RWPE2 (cell line): ENCODE data around the gene NUDCD3.
A peak's percentile ranks its signal among the peaks of the same experiment; 100 is the strongest.

Experiments
- ATAC-seq: fragments of 200-7000 bp; cut with Tn5 transposase; 3 replicates; pipeline ENCODE4 v1.9.1; 2021; ENCODE audit warnings: low read depth
- DNase-seq: peaks from one replicate; pipeline ENCODE4 v3.0.0-alpha.2; 2020; ENCODE audit warnings: low spot score
- H3K27ac ChIP-seq: fragments of 450-650 bp; 2 replicates; pipeline ENCODE4 v1.5.1; 2017; ENCODE audit warnings: mild to moderate bottlenecking; ENCODE audit not compliant: poor library complexity, severe bottlenecking
- H3K27me3 ChIP-seq: fragments of 250-450 bp; sonication (Bioruptor Pico); 2 replicates; pipeline ENCODE4 v1.5.1; 2021; ENCODE audit warnings: mild to moderate bottlenecking, moderate library complexity; ENCODE audit not compliant: insufficient read depth, poor library complexity, severe bottlenecking
- H3K36me3 ChIP-seq: fragments of 250-450 bp; sonication (Bioruptor Pico); 2 replicates; pipeline ENCODE4 v1.5.1; 2020; ENCODE audit warnings: low read depth, mild to moderate bottlenecking, moderate library complexity
- H3K4me1 ChIP-seq: fragments of 250-450 bp; sonication (Bioruptor Pico); 2 replicates; pipeline ENCODE4 v1.5.1; 2021; ENCODE audit warnings: mild to moderate bottlenecking, moderate library complexity; ENCODE audit not compliant: insufficient read depth, poor library complexity, severe bottlenecking
- H3K4me3 ChIP-seq: fragments of 250-450 bp; sonication (Bioruptor Pico); 2 replicates; pipeline ENCODE4 v1.5.1; 2021; ENCODE audit warnings: mild to moderate bottlenecking, moderate library complexity; ENCODE audit not compliant: severe bottlenecking
- H3K9me3 ChIP-seq: fragments of 250-450 bp; sonication (Bioruptor Pico); 2 replicates; pipeline ENCODE4 v1.5.1; 2021; ENCODE audit warnings: mild to moderate bottlenecking, moderate library complexity; ENCODE audit not compliant: severe bottlenecking
- TF ChIP-seq, protein P1 (sequence below): fragments of 450-650 bp; IDR thresholded peaks from one replicate; pipeline ENCODE4 v1.5.1; 2017; ENCODE audit warnings: mild to moderate bottlenecking, moderate library complexity; ENCODE audit not compliant: poor library complexity, severe bottlenecking

Gene NUDCD3

DNA sequence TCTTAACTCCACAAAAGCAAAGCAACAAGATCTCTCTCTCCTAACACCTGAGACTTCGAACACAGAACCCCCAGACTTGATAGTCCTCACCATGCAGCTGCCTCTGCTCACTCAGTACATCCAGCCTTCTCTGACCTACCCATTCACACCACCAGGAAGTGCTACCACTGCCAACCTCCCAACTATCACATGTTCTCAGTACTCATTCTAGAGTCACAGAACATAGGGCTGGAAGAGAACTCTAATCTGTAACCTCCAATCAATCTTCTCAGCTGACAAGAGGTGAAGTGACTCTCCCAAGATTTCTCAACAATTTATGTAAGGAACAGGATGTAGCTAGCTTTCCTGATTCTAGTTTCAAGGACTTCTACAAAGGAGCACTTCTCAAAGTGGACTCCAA, 3.8 kb downstream of the NUDCD3 start:
- TF ChIP-seq, protein P1, sequence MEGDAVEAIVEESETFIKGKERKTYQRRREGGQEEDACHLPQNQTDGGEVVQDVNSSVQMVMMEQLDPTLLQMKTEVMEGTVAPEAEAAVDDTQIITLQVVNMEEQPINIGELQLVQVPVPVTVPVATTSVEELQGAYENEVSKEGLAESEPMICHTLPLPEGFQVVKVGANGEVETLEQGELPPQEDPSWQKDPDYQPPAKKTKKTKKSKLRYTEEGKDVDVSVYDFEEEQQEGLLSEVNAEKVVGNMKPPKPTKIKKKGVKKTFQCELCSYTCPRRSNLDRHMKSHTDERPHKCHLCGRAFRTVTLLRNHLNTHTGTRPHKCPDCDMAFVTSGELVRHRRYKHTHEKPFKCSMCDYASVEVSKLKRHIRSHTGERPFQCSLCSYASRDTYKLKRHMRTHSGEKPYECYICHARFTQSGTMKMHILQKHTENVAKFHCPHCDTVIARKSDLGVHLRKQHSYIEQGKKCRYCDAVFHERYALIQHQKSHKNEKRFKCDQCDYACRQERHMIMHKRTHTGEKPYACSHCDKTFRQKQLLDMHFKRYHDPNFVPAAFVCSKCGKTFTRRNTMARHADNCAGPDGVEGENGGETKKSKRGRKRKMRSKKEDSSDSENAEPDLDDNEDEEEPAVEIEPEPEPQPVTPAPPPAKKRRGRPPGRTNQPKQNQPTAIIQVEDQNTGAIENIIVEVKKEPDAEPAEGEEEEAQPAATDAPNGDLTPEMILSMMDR: no peak
- H3K4me1 ChIP-seq: peaks cover 12% of the 10 kb centered on the region
- H3K27ac ChIP-seq: no peak overlapping the region
- H3K36me3 ChIP-seq: peaks cover 45% of the 10 kb centered on the region
- no peaks in the 10 kb centered on the region for H3K27me3 ChIP-seq
- no peak for DNase-seq
- no peak overlapping the region for H3K4me3 ChIP-seq
- no peaks in the 10 kb centered on the region for H3K9me3 ChIP-seq
- ATAC-seq: 0 out of 3 replicates have a peak, but pooled peaks have one; percentile 6

GRCh38 chr7:44486001-44486400, 4.5 kb downstream of the NUDCD3 start:
- no peak for DNase-seq
- Histone ChIP-seq H3K4me1 (peaks cover 12% of the 10 kb centered on the region), H3K27me3 (no peaks in the 10 kb centered on the region), H3K9me3 (no peaks in the 10 kb centered on the region), H3K27ac (no peak overlapping the region), H3K36me3 (peaks cover 52% of the 10 kb centered on the region), H3K4me3 (no peak overlapping the region)
- no peak for ATAC-seq
- TF ChIP-seq, protein P1: no peak

GRCh38 chr7:44484482-44485313, 5.8 kb downstream of the NUDCD3 start:
- DNase-seq (no peak), ATAC-seq (no peak)
- Histone ChIP-seq H3K27me3 (no peaks in the 10 kb centered on the region), H3K4me1 (peaks cover 12% of the 10 kb centered on the region), H3K9me3 (no peaks in the 10 kb centered on the region), H3K27ac (no peak overlapping the region), H3K4me3 (no peak overlapping the region), H3K36me3 (peaks cover 65% of the 10 kb centered on the region)
- TF ChIP-seq, protein P1: no peak

GRCh38 chr7:44482502-44483485, 7.7 kb downstream of the NUDCD3 start:
- H3K4me3 ChIP-seq: no peak overlapping the region
- H3K9me3 ChIP-seq: no peaks in the 10 kb centered on the region
- H3K4me1 ChIP-seq: peaks cover 5% of the 10 kb centered on the region
- H3K27ac ChIP-seq: no peak overlapping the region
- H3K27me3 ChIP-seq: no peaks in the 10 kb centered on the region
- ATAC-seq (no peak), DNase-seq (no peak)
- TF ChIP-seq, protein P1: no peak
- H3K36me3 ChIP-seq: peaks cover 84% of the 10 kb centered on the region
